ENCODE measurements around the gene CSDE1. TPM values are rescaled to one million over a fixed set of nuclear protein-coding genes. Genes with fewer than 3 reads are reported as not detected.
"Not testable (repeated sequence)": the region's sequence is repeated elsewhere in the genome, so short reads cannot be mapped to it uniquely, and the experiment has no call there.

The CSDE1 gene
- total RNA-seq, 1 experiment from 2014 or later: 362 TPM

DNA sequence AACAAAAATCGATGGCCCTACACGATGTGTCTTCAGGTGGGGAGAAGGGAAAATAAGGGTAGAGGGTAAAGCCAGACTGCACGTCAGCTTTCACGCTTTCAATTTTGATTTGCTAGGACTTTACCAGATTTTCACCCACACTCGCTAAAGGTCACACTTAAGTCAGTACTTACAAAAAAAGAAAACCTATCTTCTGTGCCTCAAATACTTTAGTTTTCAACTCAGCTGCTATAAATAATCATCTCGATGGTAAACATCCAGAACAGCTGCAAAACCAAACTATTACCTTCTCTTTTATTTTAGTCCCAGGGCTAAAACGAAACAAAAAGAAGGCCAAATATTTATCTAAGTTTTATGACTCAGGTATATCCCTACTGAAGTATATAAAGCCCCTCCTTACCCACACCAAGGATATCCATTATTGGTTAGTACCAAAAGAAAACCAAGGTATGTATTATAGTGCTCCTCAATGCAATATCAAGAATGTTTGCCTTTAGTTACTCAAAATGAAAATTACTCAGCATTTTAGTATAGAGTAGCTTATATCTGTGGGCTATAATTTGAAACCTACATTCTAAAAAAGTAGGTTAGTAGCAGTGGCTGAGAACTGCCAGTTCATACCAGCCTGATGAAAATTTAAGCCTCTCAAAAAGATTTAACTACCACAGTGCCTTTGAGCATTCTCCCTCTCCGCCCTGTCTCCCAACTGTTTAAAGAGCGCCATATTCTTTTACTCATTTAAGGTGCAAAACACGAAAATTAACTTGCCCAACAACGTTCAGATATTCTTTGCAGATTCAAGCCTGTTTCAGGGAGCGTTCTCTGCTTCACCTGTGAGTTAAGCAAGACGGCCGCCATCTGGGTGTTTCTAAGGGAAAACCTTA is 1.5 kb downstream of the CSDE1 start:
- BruUV-seq (replicated peaks): TSS peak; percentile 36
- no peaks in the 10 kb centered on the region for H3K9me3 Mint-ChIP-seq (ENCODE audit: low read depth, unreplicated experiment)
- peaks cover 45% of the 10 kb centered on the region for H3K36me3 Mint-ChIP-seq (ENCODE audit: insufficient read depth, unreplicated experiment)
- H3K27me3 Mint-ChIP-seq (ENCODE audit: unreplicated experiment): no peaks in the 10 kb centered on the region
- H3K4me1 Mint-ChIP-seq (ENCODE audit: low read depth, unreplicated experiment): peaks cover 29% of the 10 kb centered on the region
- DNase-seq: no peak
- CTCF ChIA-PET: no interaction called here
- peak overlapping the region; percentile 99 for H3K27ac Mint-ChIP-seq (ENCODE audit: unreplicated experiment)
- intact Hi-C loops (cut with micrococcal nuclease; ENCODE audit: unreplicated experiment): no loop called here
- TF ChIP-seq, protein P1, sequence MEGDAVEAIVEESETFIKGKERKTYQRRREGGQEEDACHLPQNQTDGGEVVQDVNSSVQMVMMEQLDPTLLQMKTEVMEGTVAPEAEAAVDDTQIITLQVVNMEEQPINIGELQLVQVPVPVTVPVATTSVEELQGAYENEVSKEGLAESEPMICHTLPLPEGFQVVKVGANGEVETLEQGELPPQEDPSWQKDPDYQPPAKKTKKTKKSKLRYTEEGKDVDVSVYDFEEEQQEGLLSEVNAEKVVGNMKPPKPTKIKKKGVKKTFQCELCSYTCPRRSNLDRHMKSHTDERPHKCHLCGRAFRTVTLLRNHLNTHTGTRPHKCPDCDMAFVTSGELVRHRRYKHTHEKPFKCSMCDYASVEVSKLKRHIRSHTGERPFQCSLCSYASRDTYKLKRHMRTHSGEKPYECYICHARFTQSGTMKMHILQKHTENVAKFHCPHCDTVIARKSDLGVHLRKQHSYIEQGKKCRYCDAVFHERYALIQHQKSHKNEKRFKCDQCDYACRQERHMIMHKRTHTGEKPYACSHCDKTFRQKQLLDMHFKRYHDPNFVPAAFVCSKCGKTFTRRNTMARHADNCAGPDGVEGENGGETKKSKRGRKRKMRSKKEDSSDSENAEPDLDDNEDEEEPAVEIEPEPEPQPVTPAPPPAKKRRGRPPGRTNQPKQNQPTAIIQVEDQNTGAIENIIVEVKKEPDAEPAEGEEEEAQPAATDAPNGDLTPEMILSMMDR (IDR thresholded peaks at IDR 0.05; ENCODE audit: unreplicated experiment): no peak
- peak overlapping the region; percentile 95 for H3K4me3 Mint-ChIP-seq (ENCODE audit: low read depth, unreplicated experiment)

DNA sequence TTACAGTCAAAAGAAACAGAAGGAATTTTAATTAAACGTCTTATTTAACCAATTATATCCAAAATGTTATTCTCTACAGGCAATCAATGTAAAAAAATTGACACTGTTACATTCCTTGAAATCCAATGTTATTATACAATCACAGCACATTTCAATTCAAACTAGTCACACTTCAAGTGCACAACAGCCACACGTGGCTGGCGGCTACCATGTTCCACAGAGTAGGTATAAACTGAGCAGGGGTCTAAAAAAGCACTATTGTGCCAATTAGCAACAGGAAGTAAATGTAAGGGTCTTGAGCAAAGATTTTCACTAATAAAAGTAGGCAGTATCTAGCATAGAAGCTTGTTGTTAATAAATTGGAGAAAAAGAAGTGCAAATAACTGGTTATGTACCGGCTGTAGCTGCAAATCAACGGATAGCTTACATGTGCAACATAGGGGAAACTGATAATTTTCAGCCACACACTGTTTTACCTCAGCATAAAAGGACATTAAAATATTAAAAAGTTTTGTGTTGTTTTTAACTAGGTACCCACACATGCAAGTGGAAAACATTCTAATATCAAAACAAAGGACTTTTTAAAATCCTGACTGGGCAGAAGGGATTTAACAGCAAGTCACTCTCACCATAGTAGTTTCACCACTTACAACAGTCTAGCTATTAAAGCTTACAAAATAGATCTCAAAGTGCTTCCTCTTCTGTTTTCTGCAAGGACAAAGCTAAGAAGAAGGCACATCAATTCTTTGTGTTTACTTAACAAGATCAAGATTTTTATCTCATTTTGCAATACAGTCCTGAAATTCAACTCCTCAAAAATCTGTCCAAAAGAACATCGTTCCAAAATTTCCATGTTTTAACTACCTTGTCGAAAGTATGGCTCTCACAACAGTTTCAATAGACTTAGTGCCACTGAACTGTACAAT is 2.5 kb downstream of the CSDE1 start:
- intact Hi-C loops (cut with micrococcal nuclease; ENCODE audit: unreplicated experiment): no loop called here
- BruUV-seq (replicated peaks): no TSS peak
- Mint-ChIP-seq H3K27ac (ENCODE audit: unreplicated experiment) (no peak overlapping the region), H3K4me3 (ENCODE audit: low read depth, unreplicated experiment) (peak overlapping the region; percentile 95), H3K9me3 (ENCODE audit: low read depth, unreplicated experiment) (no peaks in the 10 kb centered on the region), H3K4me1 (ENCODE audit: low read depth, unreplicated experiment) (peaks cover 29% of the 10 kb centered on the region), H3K27me3 (ENCODE audit: unreplicated experiment) (no peaks in the 10 kb centered on the region), H3K36me3 (ENCODE audit: insufficient read depth, unreplicated experiment) (peaks cover 49% of the 10 kb centered on the region)
- CTCF ChIA-PET: no interaction called here
- TF ChIP-seq, protein P1 (IDR thresholded peaks at IDR 0.05; ENCODE audit: unreplicated experiment): no peak
- no peak for DNase-seq

DNA sequence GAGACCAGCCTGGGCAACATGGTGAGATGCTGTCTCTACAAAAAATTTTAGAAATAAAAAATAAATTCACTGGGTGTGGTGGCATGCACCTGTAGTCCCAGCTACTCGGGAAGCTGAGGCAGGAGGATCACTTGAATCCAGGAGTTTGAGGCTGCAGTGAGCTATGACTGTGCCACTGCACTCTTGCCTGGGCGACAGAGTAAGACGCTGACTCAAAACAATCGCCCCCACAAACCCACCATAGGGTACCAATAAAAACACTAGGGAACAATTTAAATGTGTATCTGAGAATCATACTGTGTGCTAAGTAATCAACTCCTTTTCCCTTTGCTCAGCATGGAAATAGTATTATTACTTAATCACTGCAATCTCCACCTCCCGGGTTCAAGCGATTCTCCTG is 4.1 kb downstream of the CSDE1 start:
- H3K27ac Mint-ChIP-seq (ENCODE audit: unreplicated experiment); H3K4me3 Mint-ChIP-seq (ENCODE audit: low read depth, unreplicated experiment); intact Hi-C loops (cut with micrococcal nuclease; ENCODE audit: unreplicated experiment); H3K9me3 Mint-ChIP-seq (ENCODE audit: low read depth, unreplicated experiment); DNase-seq; CTCF ChIA-PET; BruUV-seq (replicated peaks); H3K27me3 Mint-ChIP-seq (ENCODE audit: unreplicated experiment): not testable (repeated sequence)
- peaks cover 65% of the 10 kb centered on the region for H3K36me3 Mint-ChIP-seq (ENCODE audit: insufficient read depth, unreplicated experiment)
- peaks cover 27% of the 10 kb centered on the region for H3K4me1 Mint-ChIP-seq (ENCODE audit: low read depth, unreplicated experiment)

DNA sequence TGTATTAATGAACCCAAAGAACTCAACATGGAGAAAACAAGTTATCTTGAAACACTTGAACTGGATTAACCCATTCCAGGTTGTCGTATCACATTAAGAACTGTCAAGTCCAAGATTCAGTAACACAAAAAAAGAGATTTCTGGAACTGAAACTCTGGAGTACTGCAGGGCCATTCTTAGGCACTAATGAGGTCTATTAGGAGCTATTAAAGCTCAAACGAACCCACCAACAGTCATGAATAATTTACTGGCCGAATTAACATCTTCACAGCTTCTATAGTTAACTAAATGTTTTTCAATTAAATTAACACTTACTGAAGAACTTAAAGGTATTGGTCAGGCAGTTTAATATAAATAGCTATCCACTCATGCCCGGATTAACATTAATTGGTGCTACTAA is 4.6 kb downstream of the CSDE1 start:
- no peaks in the 10 kb centered on the region for H3K27me3 Mint-ChIP-seq (ENCODE audit: unreplicated experiment)
- no peak overlapping the region for H3K4me3 Mint-ChIP-seq (ENCODE audit: low read depth, unreplicated experiment)
- no peak for DNase-seq
- H3K27ac Mint-ChIP-seq (ENCODE audit: unreplicated experiment): no peak overlapping the region
- intact Hi-C loops (cut with micrococcal nuclease; ENCODE audit: unreplicated experiment): no loop called here
- CTCF ChIA-PET: no interaction called here
- BruUV-seq (replicated peaks): no TSS peak
- TF ChIP-seq, protein P1 (IDR thresholded peaks at IDR 0.05; ENCODE audit: unreplicated experiment): no peak
- peaks cover 69% of the 10 kb centered on the region for H3K36me3 Mint-ChIP-seq (ENCODE audit: insufficient read depth, unreplicated experiment)
- peaks cover 27% of the 10 kb centered on the region for H3K4me1 Mint-ChIP-seq (ENCODE audit: low read depth, unreplicated experiment)
- H3K9me3 Mint-ChIP-seq (ENCODE audit: low read depth, unreplicated experiment): no peaks in the 10 kb centered on the region
